ENCODE results near the gene IRF2. TPM values are rescaled to one million over a fixed set of nuclear protein-coding genes. Genes with fewer than 3 reads are reported as not detected.

IRF2 gene
- total and polyA plus RNA-seq, 2 donors (not counting 1 experiment from before 2014, with no cell fraction given), result 67.8 to 68.2 TPM

- peak overlapping the region; percentile 89 for H3K4me3 Mint-ChIP-seq
- WGBS (ENCODE audit: insufficient coverage), result 6% methylated on average over 16 of the region's 16 CpGs
These were observed 126.8 kb downstream of the IRF2 start for GRCh38 chr4:184347251-184348239.

More at GRCh38 chr4:184347251-184348239, 126.8 kb downstream of the IRF2 start:
- no peaks in the 10 kb centered on the region for H4K20me1 ChIP-seq (ENCODE audit: control insufficient read depth, insufficient read depth, low read length, poor library complexity, severe bottlenecking)
- peaks cover 0 to 5% (median 0%) of the 10 kb centered on the region in 3 donors for H3K9me3 ChIP-seq (ENCODE audit: control extremely low read depth in 1 of 3, control insufficient read depth in 2 of 3, insufficient read depth in 1 of 3, low read length in 2 of 3)
- no peaks in the 10 kb centered on the region for H3K9me3 Mint-ChIP-seq (ENCODE audit: insufficient read depth)
- ChIA-PET POLR2A (interaction anchor here (0.6 to 1.2 kb wide), 10 partner anchors 17 to 593 kb away, joined by 3 to 7 read pairs (median 4); partner anchors contain the start of gene IRF2), CTCF (interaction anchor here (0.9 to 2.9 kb wide), 14 partner anchors 12 to 84 kb away, joined by 3 to 13 read pairs (median 4); no protein-coding TSS in a partner anchor)
- peak overlapping the region; percentile 48 for H2AFZ ChIP-seq (ENCODE audit: insufficient read depth, low read depth, low read length, poor library complexity, severe bottlenecking)
- peaks cover 65 to 71% of the 10 kb centered on the region in 2 donors for H3K4me1 ChIP-seq (ENCODE audit: control insufficient read depth in 2 of 2, insufficient read depth in 2 of 2, low read length in 2 of 2)
- intact Hi-C loops (cut with micrococcal nuclease), result loop anchor here (1.0 to 5.0 kb wide), 5 partner anchors 33 to 105 kb away; no protein-coding TSS in a partner anchor
- peak overlapping the region; percentile 26 to 56 (median 43) for H3K4me3 ChIP-seq (ENCODE audit: control extremely low read depth in 1 of 5, extremely low read depth in 1 of 5, insufficient read depth in 1 of 5, low read depth in 2 of 5, low read length in 4 of 5)
- peak overlapping the region; percentile 74 for H3K4me2 ChIP-seq (replicated peaks; ENCODE audit: low read depth, low read length, poor library complexity, severe bottlenecking)
- no peaks in the 10 kb centered on the region for H3K27me3 ChIP-seq (replicated peaks in 1 of 4; ENCODE audit: control extremely low read depth in 1 of 4, control insufficient read depth in 3 of 4, insufficient read depth in 4 of 4, low read length in 3 of 4)
- no peaks in the 10 kb centered on the region for H3K36me3 ChIP-seq (replicated peaks in 1 of 2; ENCODE audit: control extremely low read depth in 1 of 2, control insufficient read depth in 1 of 2, extremely low read depth in 1 of 2, insufficient read depth in 2 of 2, low read length in 1 of 2)
- H3K27me3 Mint-ChIP-seq, result no peaks in the 10 kb centered on the region
- H3K4me1 Mint-ChIP-seq, result peaks cover 70% of the 10 kb centered on the region
- DNase-seq (peak; percentile 70), ATAC-seq (ENCODE audit: low read depth) (peak; percentile 70)
- TF ChIP-seq EZH2 (IDR thresholded peaks at IDR 0.05; ENCODE audit: borderline replicate concordance, insufficient read depth, low read depth, low read length, poor library complexity, severe bottlenecking) (no peak), CTCF (IDR thresholded peaks at IDR 0.05) (no peak)
- peak overlapping the region; percentile 85 for H3K27ac Mint-ChIP-seq
- peaks cover 10% of the 10 kb centered on the region for H3K79me2 ChIP-seq (ENCODE audit: control insufficient read depth, insufficient read depth, low read length)
- peak overlapping the region; percentile 61 to 62 for H3K27ac ChIP-seq (ENCODE audit: low read length in 2 of 2)
- H3K9ac ChIP-seq (ENCODE audit: low read length), result peak overlapping the region; percentile 51
